ENCODE results near the gene MFSD1. TPM values are rescaled to one million over a fixed set of nuclear protein-coding genes. Genes with fewer than 3 reads are reported as not detected.
A peak's percentile ranks its signal among the peaks of the same experiment; 100 is the strongest.
"Not testable (repeated sequence)": the region's sequence is repeated elsewhere in the genome, so short reads cannot be mapped to it uniquely, and the experiment has no call there.

The MFSD1 gene
- total RNA-seq, 1 experiment from 2014 or later: 45.3 TPM

DNA sequence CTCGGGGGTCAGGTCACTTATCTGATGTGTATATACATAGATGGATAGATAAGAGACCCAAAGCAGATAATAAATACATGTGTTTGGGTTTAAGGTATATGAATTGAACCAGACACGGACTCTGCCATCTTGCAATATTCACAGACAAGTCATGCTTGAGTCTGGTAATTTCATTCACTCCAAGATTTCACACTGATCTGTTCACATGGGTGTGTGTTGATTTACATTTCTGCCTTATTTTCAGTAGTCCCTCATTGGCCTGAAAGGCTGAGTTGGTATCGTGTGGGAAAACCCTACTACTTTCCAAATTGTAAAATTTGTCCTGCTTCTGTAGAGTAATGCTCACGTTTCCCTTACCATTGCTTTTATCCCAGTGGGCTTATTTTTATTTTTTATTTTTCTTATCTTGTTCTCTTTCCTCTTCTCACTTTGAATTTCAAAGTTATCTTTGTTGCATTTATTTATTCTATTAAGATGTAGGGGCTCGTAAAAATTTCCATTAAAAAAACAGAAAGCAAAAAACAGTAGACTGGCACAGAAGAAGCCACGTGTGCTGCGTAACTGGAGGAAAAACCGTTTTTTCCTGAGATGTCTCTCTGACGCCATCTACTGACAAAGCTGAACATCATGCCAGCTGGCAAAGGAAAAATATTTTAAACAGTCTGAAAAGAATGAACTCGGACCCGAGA lies 10.8 kb upstream of the MFSD1 start:
- peak overlapping the region; percentile 100 for H3K27ac ChIP-seq (ENCODE audit: low read length)
- no peak for TF ChIP-seq EZH2 (IDR thresholded peaks at IDR 0.05; ENCODE audit: low read length, unreplicated experiment)
- TF ChIP-seq, protein P1, sequence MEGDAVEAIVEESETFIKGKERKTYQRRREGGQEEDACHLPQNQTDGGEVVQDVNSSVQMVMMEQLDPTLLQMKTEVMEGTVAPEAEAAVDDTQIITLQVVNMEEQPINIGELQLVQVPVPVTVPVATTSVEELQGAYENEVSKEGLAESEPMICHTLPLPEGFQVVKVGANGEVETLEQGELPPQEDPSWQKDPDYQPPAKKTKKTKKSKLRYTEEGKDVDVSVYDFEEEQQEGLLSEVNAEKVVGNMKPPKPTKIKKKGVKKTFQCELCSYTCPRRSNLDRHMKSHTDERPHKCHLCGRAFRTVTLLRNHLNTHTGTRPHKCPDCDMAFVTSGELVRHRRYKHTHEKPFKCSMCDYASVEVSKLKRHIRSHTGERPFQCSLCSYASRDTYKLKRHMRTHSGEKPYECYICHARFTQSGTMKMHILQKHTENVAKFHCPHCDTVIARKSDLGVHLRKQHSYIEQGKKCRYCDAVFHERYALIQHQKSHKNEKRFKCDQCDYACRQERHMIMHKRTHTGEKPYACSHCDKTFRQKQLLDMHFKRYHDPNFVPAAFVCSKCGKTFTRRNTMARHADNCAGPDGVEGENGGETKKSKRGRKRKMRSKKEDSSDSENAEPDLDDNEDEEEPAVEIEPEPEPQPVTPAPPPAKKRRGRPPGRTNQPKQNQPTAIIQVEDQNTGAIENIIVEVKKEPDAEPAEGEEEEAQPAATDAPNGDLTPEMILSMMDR (conservative IDR thresholded peaks at IDR 0.05; ENCODE audit: low read depth, low read length): peak; percentile 79
- H3K9me3 ChIP-seq (ENCODE audit: low read length): no peaks in the 10 kb centered on the region
- ChIA-PET POLR2A (ENCODE audit: unreplicated experiment) (interaction anchor here (0.6 kb wide), 1 partner anchor 132 kb away, joined by 8 read pairs; no protein-coding TSS in a partner anchor), CTCF (interaction anchor here (0.6 to 0.8 kb wide), 3 partner anchors 17 to 131 kb away, joined by 3 to 4 read pairs (median 3); no protein-coding TSS in a partner anchor)
- H2AFZ ChIP-seq (ENCODE audit: low read length): peak overlapping the region; percentile 63
- H3K9ac ChIP-seq (ENCODE audit: low read length): peak overlapping the region; percentile 93
- BruUV-seq (replicated peaks): no TSS peak
- H4K20me1 ChIP-seq (ENCODE audit: low read length): no peaks in the 10 kb centered on the region
- H3K79me2 ChIP-seq (ENCODE audit: low read length): no peaks in the 10 kb centered on the region
- peaks cover 3% of the 10 kb centered on the region for H3F3A ChIP-seq (ENCODE audit: low read length, unreplicated experiment)
- H3K4me2 ChIP-seq (ENCODE audit: low read length): peak overlapping the region; percentile 50
- peak; percentile 78 for DNase-seq
- peaks cover 46% of the 10 kb centered on the region for H3K4me1 ChIP-seq (ENCODE audit: insufficient read depth, low read length)
- intact Hi-C loops (cut with micrococcal nuclease): loop anchor here (1.0 to 5.0 kb wide), 4 partner anchors 64 to 319 kb away; partner anchors contain the start of gene LXN
- H3K36me3 ChIP-seq (ENCODE audit: low read depth, low read length): peaks cover 12% of the 10 kb centered on the region; the same call in 1 of the 2 replicates
- no peak overlapping the region for H3K4me3 ChIP-seq (ENCODE audit: low read length)
- H3K9me2 ChIP-seq (replicated peaks; ENCODE audit: low read length): no peaks in the 10 kb centered on the region
- ATAC-seq: no peak
- H3K27me3 ChIP-seq (ENCODE audit: low read length): no peaks in the 10 kb centered on the region

DNA sequence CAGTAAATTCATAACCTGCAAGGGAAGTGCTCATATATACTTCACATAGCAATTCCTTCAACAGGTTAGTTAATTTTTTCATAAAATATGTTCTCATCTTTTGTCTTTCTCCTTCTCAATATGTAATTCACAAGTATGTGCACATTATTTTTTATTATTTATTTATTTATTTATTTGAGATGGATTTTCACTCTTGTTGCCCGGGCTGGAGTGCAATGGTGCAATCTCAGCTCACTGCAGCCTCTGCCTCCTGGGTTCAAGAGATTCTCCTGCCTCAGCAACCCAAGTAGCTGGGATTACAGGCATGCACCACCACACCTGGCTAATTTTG lies 10.3 kb upstream of the MFSD1 start:
- H3K27me3 ChIP-seq (ENCODE audit: low read length); H3K9me2 ChIP-seq (replicated peaks; ENCODE audit: low read length); H3K9me3 ChIP-seq (ENCODE audit: low read length); BruUV-seq (replicated peaks); DNase-seq; H3K36me3 ChIP-seq (ENCODE audit: low read depth, low read length); H3K4me3 ChIP-seq (ENCODE audit: low read length); H2AFZ ChIP-seq (ENCODE audit: low read length); ATAC-seq; H4K20me1 ChIP-seq (ENCODE audit: low read length); H3K79me2 ChIP-seq (ENCODE audit: low read length); H3F3A ChIP-seq (ENCODE audit: low read length, unreplicated experiment): not testable (repeated sequence)
- H3K9ac ChIP-seq (ENCODE audit: low read length): peak overlapping the region; percentile 93; the same call in 1 of the 2 replicates
- intact Hi-C loops (cut with micrococcal nuclease): loop anchor here (1.0 to 5.0 kb wide), 4 partner anchors 64 to 319 kb away; partner anchors contain the start of gene LXN
- ChIA-PET CTCF (interaction anchor here (0.6 to 0.8 kb wide), 3 partner anchors 17 to 132 kb away, joined by 3 to 4 read pairs (median 3); no protein-coding TSS in a partner anchor), POLR2A (ENCODE audit: unreplicated experiment) (interaction anchor here (0.6 kb wide), 1 partner anchor 133 kb away, joined by 8 read pairs; no protein-coding TSS in a partner anchor)
- H3K27ac ChIP-seq (ENCODE audit: low read length): 0 out of 2 replicates have a peak overlapping the region, but pooled peaks have one; percentile 100
- peaks cover 46% of the 10 kb centered on the region for H3K4me1 ChIP-seq (ENCODE audit: insufficient read depth, low read length)
- H3K4me2 ChIP-seq (ENCODE audit: low read length): peak overlapping the region; percentile 50; the same call in 1 of the 2 replicates

DNA sequence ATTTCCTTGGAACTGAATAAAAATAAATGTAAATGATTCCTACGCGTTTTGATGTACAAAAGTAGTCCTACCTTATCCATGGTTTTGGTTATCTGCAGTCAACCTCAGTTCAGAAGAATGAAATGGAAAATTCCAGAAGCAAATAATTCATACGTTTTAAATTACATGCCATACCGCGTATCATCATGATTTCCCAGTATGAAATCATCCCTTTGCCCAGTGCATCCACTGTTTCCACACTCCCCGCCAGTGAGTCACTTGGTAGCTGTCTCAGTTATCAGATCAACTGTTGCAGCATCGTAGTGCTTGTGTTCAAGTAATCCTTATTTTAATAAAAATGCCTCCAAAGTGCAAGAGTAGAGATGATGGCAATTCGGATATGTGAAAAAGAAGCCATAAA lies 9.1 kb upstream of the MFSD1 start:
- H3K36me3 ChIP-seq (ENCODE audit: low read depth, low read length): no peaks in the 10 kb centered on the region
- BruUV-seq (replicated peaks): no TSS peak
- peak overlapping the region; percentile 54 for H3K4me2 ChIP-seq (ENCODE audit: low read length)
- ATAC-seq: peak; percentile 57
- H3K4me1 ChIP-seq (ENCODE audit: insufficient read depth, low read length): peaks cover 46% of the 10 kb centered on the region
- no peaks in the 10 kb centered on the region for H3K9me2 ChIP-seq (replicated peaks; ENCODE audit: low read length)
- 0 out of 2 replicates have a peak overlapping the region, but pooled peaks have one; percentile 12 for H3K4me3 ChIP-seq (ENCODE audit: low read length)
- POLR2A ChIA-PET (ENCODE audit: unreplicated experiment): no interaction called here
- H3K27ac ChIP-seq (ENCODE audit: low read length): peak overlapping the region; percentile 63
- intact Hi-C loops (cut with micrococcal nuclease): loop anchor here (5.0 kb wide), 1 partner anchor 320 kb away; no protein-coding TSS in a partner anchor
- H3F3A ChIP-seq (ENCODE audit: low read length, unreplicated experiment): peaks cover 3% of the 10 kb centered on the region
- no peak overlapping the region for H2AFZ ChIP-seq (ENCODE audit: low read length)
- DNase-seq: peak; percentile 78
- TF ChIP-seq EZH2 (IDR thresholded peaks at IDR 0.05; ENCODE audit: low read length, unreplicated experiment): no peak
- TF ChIP-seq, protein P1 (conservative IDR thresholded peaks at IDR 0.05; ENCODE audit: low read depth, low read length): no peak
- TF ChIP-seq EZH2phosphoT487 (IDR thresholded peaks at IDR 0.05; ENCODE audit: borderline replicate concordance, low read length): no peak
- H3K9ac ChIP-seq (ENCODE audit: low read length): peak overlapping the region; percentile 34
- H3K9me3 ChIP-seq (ENCODE audit: low read length): no peaks in the 10 kb centered on the region
- H3K79me2 ChIP-seq (ENCODE audit: low read length): no peaks in the 10 kb centered on the region
- no peaks in the 10 kb centered on the region for H4K20me1 ChIP-seq (ENCODE audit: low read length)
- CTCF ChIA-PET: interaction anchor here (1.0 kb wide), 1 partner anchor 133 kb away, joined by 4 read pairs; no protein-coding TSS in a partner anchor
- H3K27me3 ChIP-seq (ENCODE audit: low read length): no peaks in the 10 kb centered on the region
